Upper lobe of right lung (tissue), 1 donor: ENCODE data around the gene TMEM131. TPM values are rescaled to one million over a fixed set of nuclear protein-coding genes. Genes with fewer than 3 reads are reported as not detected.

Experiments used
- ATAC-seq: fragments of 200-7000 bp; cut with Tn5 transposase; one replicate; pipeline ENCODE4 v1.9.1; 2020; ENCODE audit warnings: mild to moderate bottlenecking, moderate library complexity
- DNase-seq: peaks from one replicate; pipeline ENCODE4 v3.0.0-alpha.2; 2020
- H3K27ac ChIP-seq: fragments of 200-600 bp; one replicate; pipeline ENCODE4 v1.8.0; 2022
- H3K27me3 ChIP-seq: fragments of 200-600 bp; one replicate; pipeline ENCODE4 v1.8.0; 2022; ENCODE audit warnings: mild to moderate bottlenecking
- H3K36me3 ChIP-seq: fragments of 200-600 bp; one replicate; pipeline ENCODE4 v1.8.0; 2022
- H3K4me1 ChIP-seq: fragments of 200-600 bp; one replicate; pipeline ENCODE4 v1.8.0; 2022
- H3K4me3 ChIP-seq: fragments of 200-600 bp; one replicate; pipeline ENCODE4 v1.8.0; 2022; ENCODE audit warnings: mild to moderate bottlenecking
- H3K9me3 ChIP-seq: fragments of 200-600 bp; one replicate; pipeline ENCODE4 v1.8.0; 2022
- intact Hi-C: fragments of 100-400 bp; cut with DNase I; formaldehyde crosslinking; loops from one replicate; pipeline ENCODE4 v1.11.0; 2022
- total RNA-seq: library from RNA; stranded (reverse); fragmentation: NEBNext Ultra II Directional; extraction: Animal tissue kit (Norgen Biotek cat#: 25700); gene quantifications from one replicate; pipeline ENCODE4 v1.2.1, GENCODE V29; 2021
- TF ChIP-seq, protein P1 (sequence below): fragments of 200-600 bp; IDR thresholded peaks from one replicate; pipeline ENCODE4 v1.8.0; 2022; ENCODE audit warnings: antibody characterized with exemption
- donor health status: DM: no; HTN: yes; CAD: no; lungs with severe emphysema.

TMEM131 gene
- total RNA-seq, 1 donor from 2014 or later = 43.3 TPM

DNA sequence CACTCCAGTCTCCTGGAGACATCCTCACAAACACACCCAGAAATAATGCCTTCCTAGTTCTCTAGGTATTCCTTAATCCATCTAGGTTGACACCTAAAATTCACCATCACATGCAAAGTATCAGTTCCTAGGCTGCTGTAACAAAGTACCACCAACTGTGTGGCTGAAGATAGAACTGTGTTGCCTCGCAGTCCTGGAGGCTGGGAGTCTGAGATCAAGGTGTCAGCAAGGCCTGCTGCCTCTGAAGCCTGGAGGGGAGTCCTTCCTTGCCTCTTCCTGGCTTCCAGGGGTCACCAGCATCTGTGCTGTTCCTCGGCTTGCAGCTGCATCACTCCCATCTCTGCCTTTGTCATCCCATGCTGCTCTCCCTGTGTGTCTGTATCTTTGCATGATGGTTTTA, 36.3 kb upstream of the TMEM131 start:
- Histone ChIP-seq H3K4me3 (no peak overlapping the region), H3K36me3 (no peaks in the 10 kb centered on the region), H3K27me3 (no peaks in the 10 kb centered on the region), H3K9me3 (no peaks in the 10 kb centered on the region), H3K4me1 (peaks cover 3% of the 10 kb centered on the region), H3K27ac (no peak overlapping the region)
- TF ChIP-seq, protein P1, sequence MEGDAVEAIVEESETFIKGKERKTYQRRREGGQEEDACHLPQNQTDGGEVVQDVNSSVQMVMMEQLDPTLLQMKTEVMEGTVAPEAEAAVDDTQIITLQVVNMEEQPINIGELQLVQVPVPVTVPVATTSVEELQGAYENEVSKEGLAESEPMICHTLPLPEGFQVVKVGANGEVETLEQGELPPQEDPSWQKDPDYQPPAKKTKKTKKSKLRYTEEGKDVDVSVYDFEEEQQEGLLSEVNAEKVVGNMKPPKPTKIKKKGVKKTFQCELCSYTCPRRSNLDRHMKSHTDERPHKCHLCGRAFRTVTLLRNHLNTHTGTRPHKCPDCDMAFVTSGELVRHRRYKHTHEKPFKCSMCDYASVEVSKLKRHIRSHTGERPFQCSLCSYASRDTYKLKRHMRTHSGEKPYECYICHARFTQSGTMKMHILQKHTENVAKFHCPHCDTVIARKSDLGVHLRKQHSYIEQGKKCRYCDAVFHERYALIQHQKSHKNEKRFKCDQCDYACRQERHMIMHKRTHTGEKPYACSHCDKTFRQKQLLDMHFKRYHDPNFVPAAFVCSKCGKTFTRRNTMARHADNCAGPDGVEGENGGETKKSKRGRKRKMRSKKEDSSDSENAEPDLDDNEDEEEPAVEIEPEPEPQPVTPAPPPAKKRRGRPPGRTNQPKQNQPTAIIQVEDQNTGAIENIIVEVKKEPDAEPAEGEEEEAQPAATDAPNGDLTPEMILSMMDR = no peak
- ATAC-seq (no peak), DNase-seq (no peak)
- intact Hi-C loops = no loop called here

DNA sequence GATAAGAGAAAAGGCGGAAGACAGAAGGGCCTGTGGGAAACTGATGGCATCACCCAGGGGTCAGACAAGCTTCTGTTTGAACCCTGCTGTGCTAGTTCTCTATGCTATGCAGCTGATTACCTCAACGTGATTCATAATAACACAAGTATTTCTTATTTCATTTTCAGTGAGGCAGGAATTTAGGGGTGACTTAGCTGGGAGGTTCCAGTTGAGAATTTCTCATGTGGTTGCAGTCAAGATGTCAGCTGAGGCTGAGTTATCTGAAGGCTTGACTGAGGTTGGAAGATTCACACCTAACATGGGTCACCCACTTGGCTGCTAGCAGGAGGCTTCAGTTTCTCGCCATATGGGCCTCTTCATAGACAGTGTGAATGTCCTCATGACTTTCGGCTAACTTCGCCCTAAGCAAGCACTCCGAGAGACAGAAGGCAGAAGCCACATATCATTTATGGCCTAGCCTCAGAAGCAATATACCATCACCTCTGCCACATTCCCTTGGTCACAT, 34.0 kb upstream of the TMEM131 start:
- Histone ChIP-seq H3K36me3 (no peaks in the 10 kb centered on the region), H3K27ac (no peak overlapping the region), H3K9me3 (no peaks in the 10 kb centered on the region), H3K4me3 (no peak overlapping the region), H3K27me3 (peaks cover 4% of the 10 kb centered on the region), H3K4me1 (peaks cover 10% of the 10 kb centered on the region)
- ATAC-seq = no peak
- intact Hi-C loops = no loop called here
- TF ChIP-seq, protein P1 = no peak
- no peak for DNase-seq

DNA sequence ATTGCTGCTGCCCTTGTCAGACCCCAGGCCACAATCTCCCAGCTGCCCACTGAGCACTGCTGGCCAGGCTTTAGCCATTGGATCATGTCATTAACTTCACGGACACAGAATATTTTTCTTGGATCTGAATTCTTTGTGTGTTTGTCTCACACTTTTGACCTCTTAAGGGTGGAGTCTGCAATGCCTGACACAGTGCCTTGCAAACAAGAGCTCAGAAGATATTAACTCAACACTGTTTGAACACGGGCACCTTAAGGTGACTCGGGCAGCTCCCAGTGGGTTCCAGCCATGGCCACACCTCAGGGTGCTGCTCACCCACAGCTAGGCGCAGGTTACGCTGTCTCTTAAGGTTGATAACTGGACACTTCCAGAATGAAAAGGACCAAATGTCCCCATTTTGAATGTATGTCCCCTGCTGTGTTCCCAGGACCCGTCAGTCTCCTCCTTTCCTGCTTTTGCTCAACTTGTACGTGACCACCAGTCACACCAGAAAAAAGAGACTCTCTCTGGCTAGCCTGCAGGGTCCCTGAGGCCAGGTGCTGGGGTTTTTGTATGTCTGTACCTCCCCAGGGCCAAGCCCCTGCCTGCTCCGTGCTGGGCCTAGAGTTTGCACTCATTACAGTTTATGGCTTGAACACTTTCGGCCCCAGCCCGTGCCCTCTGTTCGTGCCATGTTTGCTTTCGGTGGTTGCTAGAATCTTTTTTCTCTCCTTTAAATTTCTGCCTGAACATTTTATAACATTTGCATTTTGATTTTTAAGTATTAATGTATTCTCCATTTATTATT, 33.4 kb upstream of the TMEM131 start:
- intact Hi-C loops = no loop called here
- Histone ChIP-seq H3K9me3 (no peaks in the 10 kb centered on the region), H3K27me3 (peaks cover 4% of the 10 kb centered on the region), H3K36me3 (no peaks in the 10 kb centered on the region), H3K27ac (no peak overlapping the region), H3K4me3 (no peak overlapping the region), H3K4me1 (peaks cover 10% of the 10 kb centered on the region)
- no peak for ATAC-seq
- no peak for DNase-seq
- TF ChIP-seq, protein P1 = no peak

DNA sequence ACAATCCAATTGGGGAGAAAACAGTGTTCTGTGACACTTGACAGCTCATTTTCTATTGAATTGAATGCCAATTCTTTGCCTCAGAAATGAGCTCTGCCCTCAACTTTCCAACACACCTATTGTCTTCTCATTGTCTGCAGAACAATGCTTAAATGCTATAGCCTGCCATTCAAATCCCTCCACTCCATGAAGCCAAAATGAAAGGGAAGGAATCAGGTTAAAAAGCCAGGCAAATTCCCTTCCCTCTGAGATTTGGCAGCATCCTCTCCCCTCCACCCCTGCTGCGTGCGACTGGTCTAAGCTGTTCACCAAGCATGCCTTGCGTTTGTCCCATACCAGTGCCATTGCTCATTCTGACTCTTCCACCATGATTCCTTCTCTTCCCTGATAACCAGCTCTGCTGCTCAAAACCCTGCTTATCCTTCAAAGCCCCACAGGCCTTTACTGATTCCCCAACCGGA, 32.4 kb upstream of the TMEM131 start:
- intact Hi-C loops = no loop called here
- ATAC-seq = no peak
- TF ChIP-seq, protein P1 = no peak

DNA sequence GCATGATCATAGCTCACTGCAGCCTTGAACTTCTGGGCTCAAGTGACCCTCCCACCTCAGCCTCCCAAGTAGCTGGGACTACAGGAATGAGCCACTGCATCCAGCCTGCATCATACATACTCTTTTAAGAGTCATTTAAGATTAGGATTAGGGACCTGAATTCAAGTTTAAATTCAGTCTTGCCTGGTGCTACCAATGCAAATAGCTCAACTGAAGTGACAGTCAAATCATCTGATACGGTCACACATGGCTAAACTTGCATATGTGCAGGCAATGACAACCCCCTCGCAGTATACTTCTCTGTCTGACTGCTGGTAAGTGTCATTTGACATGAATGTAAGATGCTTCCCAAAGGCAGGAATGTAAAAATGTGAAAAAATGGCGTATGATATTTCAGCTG, 31.8 kb upstream of the TMEM131 start:
- ATAC-seq (no peak), DNase-seq (no peak)
- intact Hi-C loops = no loop called here
- H3K36me3 ChIP-seq = no peaks in the 10 kb centered on the region
- TF ChIP-seq, protein P1 = no peak
- peaks cover 10% of the 10 kb centered on the region for H3K4me1 ChIP-seq
- H3K4me3 ChIP-seq = no peak overlapping the region
- H3K27ac ChIP-seq = no peak overlapping the region
- H3K27me3 ChIP-seq = peaks cover 4% of the 10 kb centered on the region
- no peaks in the 10 kb centered on the region for H3K9me3 ChIP-seq

More for the DNA sequence above, 32.4 kb upstream of the TMEM131 start:
- Histone ChIP-seq H3K4me1 (peaks cover 10% of the 10 kb centered on the region), H3K27ac (no peak overlapping the region), H3K9me3 (no peaks in the 10 kb centered on the region), H3K27me3 (peaks cover 4% of the 10 kb centered on the region), H3K4me3 (no peak overlapping the region), H3K36me3 (no peaks in the 10 kb centered on the region)
- no peak for DNase-seq
